Measurements from ENCODE around the gene DUSP5.

DUSP5 gene

DNA sequence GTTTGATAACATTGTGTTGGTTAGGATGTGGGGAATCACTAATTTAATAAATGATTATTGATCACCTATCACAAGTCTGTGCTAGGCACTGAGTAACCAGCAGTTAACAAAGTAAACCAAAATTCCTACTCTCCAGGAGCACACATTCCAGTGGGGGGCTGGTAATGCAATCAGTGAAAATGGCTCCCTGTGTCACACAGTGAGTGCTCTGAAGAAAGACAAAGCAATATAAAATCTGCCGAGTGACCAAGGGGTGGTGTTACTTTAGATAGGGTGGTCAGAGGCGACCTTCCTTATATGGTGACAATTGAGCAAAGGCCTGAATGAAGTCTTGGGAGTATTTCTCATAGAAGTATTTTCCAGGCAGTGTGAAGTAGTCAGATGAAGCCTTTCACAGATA is 56.2 kb downstream of the DUSP5 start:
- FAIRE-seq, result no peak

DNA sequence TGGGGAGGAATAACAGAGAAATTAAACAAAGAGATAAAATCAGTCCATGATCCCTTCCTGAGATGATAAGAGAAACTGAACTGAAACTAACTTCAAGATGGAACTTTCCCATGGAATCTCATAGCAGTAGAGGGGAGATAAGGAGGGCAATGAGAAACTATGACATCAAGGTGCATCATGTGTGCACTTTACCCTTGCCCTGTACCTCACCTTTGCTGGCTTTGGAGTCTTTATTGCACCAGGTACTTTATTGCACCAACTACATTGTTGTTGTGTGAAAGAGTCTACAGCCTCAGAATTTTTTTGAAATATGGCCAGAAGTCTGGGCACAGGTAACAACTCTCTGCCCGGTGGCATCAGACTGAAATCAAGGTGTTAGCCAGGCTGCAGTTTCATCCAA is 58.6 kb downstream of the DUSP5 start:
- FAIRE-seq, result no peak

DNA sequence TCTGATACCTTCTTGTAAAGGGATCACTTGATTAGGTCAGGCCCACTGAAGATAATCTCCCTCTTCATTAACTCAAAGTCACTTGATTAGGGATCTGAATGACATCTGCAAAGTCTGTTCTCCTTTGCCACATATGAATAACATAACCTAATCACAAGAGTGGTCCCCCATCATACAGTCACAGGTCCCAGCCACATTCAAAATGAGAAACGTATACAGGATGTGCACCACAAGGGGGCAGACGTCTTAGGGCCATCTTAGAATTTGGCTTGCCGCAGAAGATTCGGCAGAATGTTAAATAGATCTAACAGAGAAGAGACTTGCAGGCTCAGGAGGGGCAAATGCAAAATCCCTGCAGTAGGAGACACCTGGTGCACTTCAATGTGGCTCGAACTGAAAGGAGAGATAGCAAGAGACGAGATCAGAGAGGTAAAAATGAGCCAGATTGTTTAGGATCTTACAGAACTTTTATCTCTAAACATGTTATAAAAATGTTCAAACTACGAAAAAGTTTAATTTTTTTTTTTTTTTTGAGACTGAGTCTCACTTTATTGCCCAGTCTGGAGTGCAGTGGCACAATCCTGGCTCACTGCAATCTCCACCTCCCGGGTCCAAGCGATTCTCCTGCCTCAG is 59.4 kb downstream of the DUSP5 start:
- FAIRE-seq, result peak; percentile 25

DNA sequence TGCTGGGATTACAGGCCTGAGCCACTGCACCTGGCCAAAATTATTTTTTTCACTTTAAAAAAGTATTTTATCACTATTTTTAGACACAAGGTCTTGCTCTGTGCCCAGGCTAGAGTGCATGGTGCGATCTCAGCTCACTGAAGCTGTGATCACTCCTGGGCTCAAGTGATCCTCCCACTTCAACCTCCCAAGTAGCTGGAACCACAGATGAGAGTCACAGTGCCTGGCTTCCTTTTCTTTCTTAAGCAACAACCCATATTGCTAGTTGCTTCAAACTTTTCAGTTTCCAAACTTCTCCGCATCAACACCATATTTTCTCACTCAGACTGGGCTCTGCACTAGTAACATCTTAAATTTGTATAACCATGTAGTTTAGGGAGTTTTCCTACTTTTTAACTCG is 60.3 kb downstream of the DUSP5 start:
- FAIRE-seq, result no peak

DNA sequence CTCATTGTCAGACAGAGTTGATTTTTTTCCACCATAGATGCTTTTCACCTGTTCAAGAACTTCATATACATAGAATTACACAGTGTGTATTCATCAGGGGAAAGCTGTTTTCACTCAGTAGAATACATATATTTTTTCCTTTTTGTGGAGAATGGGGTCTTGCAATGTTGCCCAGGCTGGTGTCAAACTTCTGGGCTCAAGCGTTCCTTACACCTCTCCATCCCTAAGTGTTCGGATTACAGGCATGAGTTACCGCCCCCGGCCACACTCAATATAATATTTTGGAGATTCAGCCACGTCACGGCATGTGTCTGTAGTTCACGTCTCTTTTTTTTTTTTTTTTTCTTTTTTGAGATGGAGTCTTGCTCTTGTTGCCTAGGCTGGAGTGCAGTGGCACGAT is 62.3 kb downstream of the DUSP5 start:
- no peak for FAIRE-seq
